GM21526 (cell line): ENCODE results near the gene POLR3H.
"Not testable (repeated sequence)": the region's sequence is repeated elsewhere in the genome, so short reads cannot be mapped to it uniquely, and the experiment has no call there.

Source experiments
- ATAC-seq: cut with Tn5 transposase; IDR thresholded peaks from one replicate; pipeline ENCODE4 v1.9.1; 2021; ENCODE audit warnings: moderate library complexity; ENCODE audit not compliant: unreplicated experiment, low FRiP score

The POLR3H gene

DNA sequence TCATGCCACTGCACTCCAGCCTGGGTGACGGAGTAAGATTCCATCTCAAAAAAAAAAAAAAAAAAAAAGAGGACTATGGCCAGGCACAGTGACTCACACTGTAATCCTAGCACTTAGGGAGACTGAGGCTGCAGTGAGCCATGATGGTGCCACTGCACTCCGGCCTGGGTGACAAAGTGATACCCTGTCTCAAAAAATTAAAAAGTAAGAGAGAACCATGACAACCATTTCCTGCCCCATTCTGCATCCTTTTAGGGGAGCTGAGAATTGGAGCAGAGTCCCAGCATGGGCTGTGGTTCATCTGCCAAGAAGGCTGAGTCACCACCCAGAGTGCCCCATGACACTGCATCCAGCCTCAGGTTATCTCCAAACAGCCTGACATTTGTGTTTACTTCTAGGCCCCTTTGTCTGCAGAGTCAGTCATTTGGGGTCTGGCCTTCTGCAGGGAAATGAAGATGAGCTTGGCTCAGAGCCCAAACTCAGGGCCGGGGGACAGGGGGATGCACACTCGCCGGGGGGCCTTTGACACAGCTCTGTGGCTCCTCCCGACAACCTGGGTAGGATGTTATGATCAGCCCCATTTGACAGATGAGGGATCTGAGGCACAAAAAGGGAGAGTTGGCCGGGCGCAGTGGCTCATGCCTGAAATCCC lies 21.3 kb upstream of the POLR3H start:
- ATAC-seq, result no peak

DNA sequence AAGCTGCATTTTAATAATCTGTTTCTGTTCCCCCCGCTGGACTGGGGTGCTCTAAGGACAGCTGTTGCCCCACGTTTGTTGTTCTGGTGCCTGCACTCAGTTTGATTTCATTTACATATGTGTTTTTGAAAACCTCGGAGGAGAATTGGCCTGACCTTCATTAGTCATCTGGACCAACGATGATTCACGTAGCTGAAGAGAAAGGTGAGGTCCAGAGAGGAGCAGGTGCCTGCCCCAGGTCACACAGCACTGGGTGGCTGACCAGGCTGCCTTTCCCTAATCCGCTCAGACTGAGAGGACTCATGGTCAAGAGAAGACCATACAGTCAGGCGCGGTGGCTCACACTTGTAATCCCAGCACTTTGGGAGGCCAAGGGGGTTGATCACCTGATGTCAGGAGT lies 20.3 kb upstream of the POLR3H start:
- ATAC-seq, result no peak

DNA sequence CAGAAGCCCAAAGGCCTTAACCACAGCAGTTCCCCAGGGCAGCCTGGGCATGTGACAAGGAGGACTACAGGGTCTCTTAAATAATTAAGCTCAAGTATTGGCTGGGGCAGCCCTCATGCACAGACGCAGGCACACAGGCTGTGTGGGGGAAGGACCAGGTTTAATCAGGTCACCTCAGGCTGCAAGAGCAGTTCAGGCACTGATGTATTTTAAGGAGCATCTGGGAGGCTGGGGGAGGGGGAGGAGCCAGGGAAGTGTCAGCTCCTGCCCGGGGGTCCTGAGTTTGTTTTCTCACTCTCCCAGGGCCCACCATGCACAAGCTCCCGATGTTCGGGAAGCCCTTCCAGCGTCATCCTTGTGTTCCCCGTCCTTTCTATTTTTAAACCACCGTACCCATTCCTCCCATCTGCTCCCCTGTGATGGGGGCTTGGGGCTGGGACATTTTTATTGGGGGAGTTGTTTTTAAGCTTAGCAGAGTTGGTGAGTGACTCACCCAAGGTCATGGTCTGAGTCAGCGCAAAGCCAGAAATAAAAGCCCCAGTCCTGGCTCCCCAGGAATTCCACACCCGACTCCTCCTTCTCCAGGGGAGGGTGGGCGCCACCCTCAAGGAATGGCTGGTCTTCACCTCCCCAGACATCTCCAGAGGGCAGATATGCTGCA lies 18.9 kb upstream of the POLR3H start:
- ATAC-seq, result no peak

DNA sequence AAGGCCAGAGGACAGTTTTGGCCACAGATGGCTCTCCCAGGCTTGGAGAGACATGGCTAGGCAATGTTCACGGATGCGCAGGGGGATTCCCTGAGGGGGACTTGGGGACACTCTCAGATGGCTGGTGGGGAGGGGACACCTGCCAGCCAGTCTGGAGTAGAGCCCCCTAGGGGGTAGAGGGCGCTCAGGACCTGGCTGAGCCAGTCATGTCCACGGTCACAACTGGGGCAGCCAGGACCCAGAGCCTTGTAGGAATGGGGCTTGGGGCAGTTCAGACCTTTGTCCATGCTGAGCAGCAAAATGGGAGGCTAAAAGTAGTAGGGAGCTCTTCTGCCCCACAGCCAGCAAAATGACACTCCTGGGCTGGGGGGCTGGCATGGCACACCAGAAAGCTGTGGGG lies 18.2 kb upstream of the POLR3H start:
- no peak for ATAC-seq

DNA sequence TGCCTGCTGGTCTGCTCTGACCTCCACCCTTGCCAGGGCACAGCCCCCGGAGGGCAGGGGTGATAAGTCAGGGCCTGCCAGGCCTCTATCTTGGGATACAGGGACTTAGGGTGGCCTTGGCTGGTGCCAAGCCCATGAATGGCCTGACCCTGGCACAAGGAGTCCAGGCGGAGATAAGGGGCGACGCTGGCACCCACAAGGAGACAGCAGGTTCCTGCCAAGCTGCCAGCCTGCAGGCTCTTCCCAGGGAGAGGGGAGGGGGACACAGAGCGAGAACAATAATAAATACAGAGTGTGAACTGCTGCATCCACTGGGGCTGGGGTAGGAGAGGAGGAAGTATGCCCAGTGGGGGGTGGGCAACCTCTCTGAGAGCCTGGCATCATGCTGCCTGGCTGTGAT lies 17.5 kb upstream of the POLR3H start:
- ATAC-seq, result no peak

DNA sequence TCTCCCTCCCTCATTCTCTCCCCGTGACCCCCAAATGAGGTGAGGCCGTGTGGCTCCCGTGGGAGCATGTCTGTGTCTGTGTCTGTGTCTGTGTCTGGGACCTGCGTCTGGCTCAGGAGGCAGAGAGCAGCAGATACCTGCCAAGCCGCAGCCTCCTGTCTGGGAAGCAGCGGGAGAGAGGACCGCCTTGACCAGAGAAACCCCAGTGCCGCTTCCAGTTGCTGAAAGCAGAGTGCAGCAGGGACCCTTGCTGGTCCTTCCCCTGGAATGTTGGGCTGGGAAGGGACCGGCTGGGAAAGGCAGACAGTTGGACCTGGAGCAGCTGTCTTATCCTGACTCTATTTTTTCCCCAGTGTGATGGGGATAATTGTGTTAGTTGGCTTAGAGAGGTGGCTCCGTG lies 17.1 kb upstream of the POLR3H start:
- ATAC-seq, result no peak

DNA sequence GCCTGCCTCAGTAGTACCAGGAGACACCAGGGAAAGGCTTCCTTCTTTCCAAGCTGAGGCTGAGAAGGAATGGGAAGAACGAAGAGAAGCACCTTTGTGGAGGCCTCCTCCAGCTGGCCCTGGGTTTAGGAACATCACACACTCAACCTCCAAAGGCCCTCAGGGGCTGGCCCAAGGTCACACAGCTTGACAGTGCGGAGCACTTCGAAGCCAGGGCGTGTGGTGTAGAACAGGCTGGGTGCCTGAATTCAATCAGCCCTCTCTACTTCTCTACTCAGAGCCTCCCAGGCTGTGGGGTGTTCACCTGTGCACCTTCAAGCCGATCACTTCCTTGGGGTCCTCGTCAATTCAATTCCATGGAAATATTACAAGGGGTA lies 15.8 kb upstream of the POLR3H start:
- ATAC-seq, result no peak

DNA sequence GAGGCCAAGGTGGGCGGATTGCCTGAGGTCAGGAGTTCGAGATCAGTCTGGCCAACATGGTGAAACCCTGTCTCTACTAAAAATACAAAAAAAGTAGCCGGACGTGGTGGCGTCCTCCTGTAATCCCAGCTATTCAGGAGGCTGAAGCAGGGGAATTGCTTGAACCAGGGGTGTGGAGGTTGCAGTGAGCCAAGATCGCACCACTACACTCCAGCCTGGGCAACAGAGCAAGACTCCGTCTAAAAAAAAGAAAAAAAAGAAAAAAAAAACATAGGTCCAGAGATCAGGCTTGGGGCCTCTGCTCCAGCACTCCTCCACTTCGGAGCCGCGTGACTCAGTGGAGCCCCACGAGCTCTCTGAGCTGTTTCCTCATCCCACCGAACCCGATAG lies 14.0 kb upstream of the POLR3H start:
- ATAC-seq, result not testable (repeated sequence)

DNA sequence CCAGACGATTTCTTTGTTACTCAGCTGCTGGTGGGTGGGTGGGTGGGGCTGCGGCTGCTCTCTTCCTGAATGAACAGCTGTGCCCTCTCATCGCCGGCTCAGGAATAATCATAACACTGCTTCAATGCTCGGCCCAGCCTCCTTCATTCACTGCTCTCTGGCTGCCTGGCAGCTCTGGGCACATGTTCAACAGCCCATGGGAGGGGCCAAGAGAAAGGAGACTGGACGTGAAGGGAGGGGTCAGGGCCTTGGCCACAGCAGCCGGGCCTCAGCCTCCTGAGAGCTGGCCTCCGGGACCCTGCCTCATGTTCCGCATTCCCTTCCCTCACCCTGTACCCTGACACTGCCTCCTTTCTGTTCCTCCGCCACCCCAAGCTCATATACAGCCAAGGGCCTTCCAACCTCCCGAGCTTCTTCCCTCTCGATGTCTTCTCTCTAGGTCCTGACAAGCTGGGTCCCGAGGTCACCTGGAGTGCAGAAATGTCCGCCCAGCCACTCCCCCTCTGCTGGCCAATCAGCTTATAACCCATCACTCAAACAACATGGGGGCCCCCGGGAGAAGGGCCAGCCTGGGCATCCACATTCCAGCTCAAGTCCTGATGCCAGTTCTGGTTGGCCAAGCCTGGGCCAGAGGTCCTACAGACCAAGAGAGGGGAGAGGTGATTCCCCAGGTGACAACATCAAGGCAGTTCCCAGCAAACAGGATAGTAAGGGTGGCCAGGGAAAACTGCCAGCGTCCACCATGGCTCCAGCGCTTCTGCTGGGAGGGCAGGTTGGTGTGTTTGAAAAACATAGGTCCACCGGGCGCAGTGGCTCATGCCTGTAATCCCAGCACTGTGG lies 13.4 kb upstream of the POLR3H start:
- no peak for ATAC-seq

DNA sequence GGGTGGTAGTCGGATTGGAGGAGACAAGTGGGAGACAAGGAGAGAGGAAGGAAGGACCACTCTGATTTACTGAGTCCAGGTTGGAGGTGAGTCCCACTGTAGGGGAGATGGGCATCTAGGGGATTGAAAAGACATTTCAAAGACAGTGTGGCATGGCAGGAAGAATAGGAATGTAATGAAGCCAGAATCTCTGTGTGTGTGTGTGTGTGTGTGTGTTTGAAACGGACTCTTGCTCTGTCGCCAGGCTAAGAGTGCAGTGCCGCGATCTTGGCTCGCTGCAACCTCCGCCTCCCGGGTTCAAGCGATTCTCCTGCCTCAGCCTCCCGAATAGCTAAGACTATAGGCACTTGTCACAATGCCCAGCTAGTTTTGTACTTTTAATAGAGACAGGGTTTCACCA lies 12.3 kb upstream of the POLR3H start:
- no peak for ATAC-seq

DNA sequence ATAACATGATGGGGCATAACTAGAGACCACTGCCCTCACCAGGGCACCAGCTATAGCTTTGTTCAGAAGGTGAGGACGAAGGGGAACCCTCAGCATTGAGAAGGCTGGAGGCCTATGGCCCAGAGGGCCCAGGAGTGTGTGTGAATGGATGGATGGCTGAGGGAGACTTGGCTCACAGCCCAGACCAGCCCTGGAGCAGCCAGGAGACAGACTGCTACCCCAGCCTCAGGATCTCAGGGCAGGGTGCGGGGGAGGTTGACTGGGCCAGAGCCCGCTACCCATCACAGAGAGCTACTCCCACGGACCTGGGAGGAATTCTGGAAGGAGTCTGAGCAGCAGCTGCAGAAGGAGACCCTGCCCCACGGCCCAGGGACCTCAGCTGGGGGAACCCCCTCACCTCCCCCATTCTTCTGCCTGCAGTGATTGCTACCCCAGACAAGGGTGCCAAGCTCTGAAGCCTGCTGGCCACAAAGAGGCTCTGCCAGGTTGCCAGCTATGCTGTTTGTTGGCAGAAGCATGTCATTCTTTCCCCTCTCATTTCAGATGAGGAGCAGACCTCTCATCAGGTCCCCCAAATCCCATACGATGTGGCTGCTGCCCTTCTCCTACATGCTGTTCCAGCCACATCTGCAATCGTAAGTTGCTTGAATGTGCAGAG lies 11.2 kb upstream of the POLR3H start:
- ATAC-seq, result no peak

DNA sequence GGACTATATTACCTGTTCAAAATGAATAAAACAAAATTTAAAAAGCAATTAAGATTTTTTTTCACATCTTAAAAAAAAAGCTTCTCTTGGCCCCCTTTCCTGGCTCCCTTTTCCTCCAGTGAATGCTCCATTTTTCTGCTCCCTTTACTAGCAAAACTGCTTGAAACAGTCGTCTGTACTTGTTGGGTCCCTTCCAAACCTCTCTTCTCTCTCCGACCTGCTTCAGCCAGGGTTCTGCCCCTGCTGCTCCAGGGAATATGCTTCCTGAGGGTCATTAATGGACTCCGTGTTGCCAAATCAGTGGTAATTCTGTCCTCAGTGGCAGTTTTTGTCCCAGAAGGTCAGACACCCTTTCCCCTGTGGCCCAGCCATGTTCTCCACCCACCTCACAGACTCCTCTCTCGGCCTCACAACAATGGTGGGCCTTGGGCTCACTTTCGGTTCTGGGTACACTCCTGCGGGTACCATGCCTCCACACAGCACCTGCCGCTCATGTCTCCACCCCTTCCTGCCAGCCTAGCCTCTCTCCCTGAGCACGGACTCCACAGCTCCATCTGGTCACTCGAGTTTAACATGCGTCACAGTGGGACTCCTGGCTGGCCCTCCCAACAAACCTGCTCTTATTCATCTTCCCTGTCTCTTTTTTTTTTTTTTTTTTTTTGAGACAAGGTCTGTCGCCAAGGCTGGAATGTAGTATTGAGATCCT lies 7.8 kb upstream of the POLR3H start:
- no peak for ATAC-seq

DNA sequence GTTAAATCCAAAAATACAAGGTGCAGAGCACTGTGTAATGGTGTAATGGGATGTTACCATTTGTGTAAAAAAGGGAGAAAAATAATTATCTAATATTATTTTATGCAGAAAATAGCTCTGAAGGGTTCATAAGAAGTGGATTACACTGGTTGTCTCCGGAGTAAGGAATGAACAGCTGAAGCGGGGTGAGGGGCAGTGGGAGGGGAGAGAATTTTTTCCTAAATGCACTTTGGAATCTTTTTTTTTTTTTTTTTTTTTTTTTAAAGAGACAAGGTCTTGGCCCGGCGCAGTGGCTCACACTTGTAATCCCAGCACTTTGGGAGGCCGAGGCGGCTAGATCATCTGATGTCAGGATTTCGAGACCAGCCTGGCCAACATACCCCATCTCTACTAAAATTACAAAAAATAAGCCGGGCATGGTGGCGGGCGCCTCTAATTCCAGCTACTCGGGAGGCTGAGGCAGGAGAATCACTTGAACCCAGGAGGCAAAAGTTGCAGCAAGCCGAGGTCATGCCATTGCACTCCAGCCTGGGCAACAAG lies 6.8 kb upstream of the POLR3H start:
- no peak for ATAC-seq

DNA sequence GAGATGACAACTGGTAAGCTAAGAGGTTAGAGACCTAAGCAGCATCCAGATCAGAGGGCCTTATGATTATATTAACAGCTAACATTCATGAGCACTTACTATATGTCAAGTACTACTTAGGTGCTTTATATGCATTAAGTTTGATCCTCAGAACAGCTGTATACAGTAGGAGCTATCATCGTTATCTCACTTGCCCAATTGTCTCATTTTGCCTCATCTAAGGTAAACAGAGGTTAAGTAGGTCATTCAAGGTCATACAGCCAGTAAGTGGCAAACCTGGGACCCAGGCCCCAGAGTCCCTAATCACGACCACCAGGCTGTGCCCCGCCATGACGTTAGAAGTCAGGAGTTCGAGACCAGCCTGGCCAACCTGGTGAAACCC lies 4.6 kb upstream of the POLR3H start:
- no peak for ATAC-seq

DNA sequence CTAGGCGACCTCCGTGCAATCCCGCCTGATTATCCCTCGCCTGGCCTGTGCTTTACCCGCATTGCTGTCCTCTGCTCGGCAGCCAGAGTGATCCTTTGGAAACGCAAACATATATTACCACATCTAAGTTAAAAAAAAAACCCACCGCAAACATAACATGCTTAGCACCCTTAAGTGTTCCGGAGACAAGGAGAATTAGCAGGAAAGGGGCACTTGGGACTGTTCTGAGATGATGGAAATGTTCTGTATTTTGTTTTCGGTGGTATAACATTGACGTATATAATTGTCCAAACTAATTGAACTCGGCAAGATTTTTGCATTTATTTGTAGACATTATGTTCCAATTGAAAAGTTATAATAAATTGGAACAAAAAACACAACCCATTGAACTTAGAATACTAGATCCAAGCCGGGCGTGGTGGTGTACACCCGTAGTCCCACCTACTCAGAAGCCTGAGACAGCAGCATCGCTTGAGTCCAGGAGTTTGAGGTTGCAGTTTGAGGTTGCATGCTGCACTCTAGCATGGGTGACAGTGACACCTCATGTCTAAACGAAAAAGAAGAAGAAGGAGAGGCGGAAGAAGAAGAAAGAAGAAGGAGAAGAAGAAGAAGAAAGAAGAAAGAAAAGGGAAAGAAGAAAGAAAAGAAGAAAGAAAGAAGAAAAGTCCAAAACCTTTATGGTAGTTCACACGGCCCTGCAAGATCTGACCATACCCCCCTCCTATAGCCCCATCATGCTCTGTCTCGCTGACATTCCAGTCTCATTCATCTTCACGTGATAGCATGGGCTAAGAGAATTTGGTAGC lies 604 bp upstream of the POLR3H start:
- no peak for ATAC-seq

DNA sequence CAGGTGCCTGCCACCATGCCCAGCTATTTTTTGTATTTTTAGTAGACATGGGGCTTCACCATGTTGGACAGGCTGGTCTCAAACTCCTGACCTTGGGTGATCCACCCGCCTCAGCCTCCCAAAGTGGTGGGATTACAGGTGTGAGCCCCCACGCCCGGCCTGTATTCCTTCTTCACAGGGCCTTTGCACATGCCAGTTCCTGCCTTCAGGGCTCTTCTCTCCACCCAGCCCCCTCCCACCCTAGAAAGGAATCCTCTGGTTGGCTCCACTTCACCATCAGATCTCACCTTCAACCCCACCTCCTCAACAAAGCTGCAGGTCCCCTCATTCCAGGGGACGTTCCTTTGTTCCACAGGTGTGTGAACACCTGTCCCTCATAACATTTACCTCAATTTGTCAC lies 2.0 kb downstream of the POLR3H start:
- ATAC-seq, result no peak

DNA sequence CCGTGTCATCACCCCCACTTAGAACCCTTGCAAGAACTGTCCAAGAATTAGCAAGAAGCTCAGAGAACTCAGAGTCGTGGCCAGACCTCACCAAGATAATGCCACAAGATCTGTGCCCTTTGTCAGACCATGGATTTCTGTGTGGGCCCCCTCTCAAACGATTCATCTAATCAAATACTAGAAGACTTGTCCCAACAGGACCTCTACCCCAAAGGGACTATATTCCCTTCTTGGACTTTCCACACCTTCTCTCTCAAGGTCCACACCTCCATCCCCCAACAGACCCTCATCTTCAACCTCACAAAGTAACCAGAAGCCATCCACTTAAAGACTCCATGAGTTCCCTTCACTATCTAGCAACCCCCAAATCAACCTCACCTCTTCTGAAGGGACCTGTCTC lies 2.8 kb downstream of the POLR3H start:
- ATAC-seq, result no peak

DNA sequence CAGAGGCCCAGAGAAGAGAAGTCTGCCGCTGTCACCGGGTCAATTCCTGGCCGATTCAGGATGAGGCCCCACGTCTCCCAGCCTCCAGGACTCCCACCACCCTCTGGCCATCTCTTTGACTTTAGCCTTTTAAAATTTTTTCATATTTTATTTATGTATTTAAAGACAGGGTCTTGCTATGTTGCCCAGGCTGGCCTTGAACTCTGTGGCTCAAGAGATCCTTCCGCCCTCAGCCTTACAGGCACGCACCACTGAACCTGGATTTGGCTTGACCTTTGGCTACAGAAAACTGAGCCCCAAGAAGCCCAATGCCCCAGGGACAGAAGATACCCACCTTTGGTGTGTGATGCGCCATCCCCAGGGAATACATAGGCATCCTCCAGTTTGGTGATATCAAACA lies 3.9 kb downstream of the POLR3H start:
- no peak for ATAC-seq

DNA sequence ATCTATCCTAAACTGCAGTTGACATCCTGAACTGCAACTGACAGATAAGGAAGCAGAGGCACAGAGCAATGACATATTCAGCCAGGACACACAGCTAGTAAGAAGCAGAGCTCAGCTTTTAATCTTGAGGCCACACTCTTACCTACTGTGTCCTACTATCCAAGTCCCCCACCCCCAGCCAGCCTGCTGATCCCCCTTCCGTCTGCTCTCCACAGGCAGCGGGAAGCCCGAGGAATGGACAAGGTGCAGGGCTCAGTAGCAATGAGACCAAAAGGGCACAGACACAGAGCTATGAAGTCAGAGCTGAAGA lies 4.3 kb downstream of the POLR3H start:
- ATAC-seq, result no peak
